Pancreas (tissue), 10 donors: ENCODE measurements around the gene TEPSIN. TPM values are rescaled to one million over a fixed set of nuclear protein-coding genes. Genes with fewer than 3 reads are reported as not detected.

ENCODE experiments used
- ATAC-seq, 4 donors: fragments of 200-7000 bp; cut with Tn5 transposase; one replicate each; pipeline versions ENCODE4 v1.8.0 to v1.9.1; 2020; ENCODE audit warnings: mild to moderate bottlenecking in 4 of 4, moderate library complexity in 4 of 4
- DNase-seq, 6 donors: peaks; one replicate each; pipeline ENCODE4 v3.0.0-alpha.2; 2020
- FAIRE-seq: peaks from 2 replicates; lab custom pipeline; 2012; peaks lifted over from hg19 to GRCh38; lab: Jason Lieb, UNC
- H3K27ac ChIP-seq, 4 donors: fragments of 200-600 bp; sonication (generic); 1 replicate in 3 of 4; 2 replicates in 1 of 4; pipeline versions ENCODE4 v1.5.0 to v1.8.0; 2020
- H3K27me3 ChIP-seq, 4 donors: fragments of 200-600 bp; one replicate each; pipeline ENCODE4 v1.8.0; 2021
- H3K36me3 ChIP-seq, 3 donors: fragments of 200-600 bp; sonication (generic) in 1 of 3; one replicate each; pipeline versions ENCODE4 v1.5.0 to v1.8.0; 2020 to 2021
- H3K4me1 ChIP-seq, 3 donors: fragments of 200-600 bp; one replicate each; pipeline ENCODE4 v1.8.0; 2021
- H3K4me3 ChIP-seq, 4 donors: fragments of 200-600 bp; sonication (generic) in 2 of 4; one replicate each; pipeline versions ENCODE4 v1.5.0 to v1.8.0; 2020 to 2021
- H3K9me3 ChIP-seq, 4 donors: fragments of 200-600 bp; one replicate each; pipeline ENCODE4 v1.8.0; 2021
- WGBS, 2 donors: extraction: QIAGEN DNeasy Blood & Tissue Kit; methylation state at CpG; one replicate each; pipeline ENCODE4 v1.1.7; 2013; 5-methylcytosine and 5-hydroxymethylcytosine counted together
- intact Hi-C, 3 donors: fragments of 100-400 bp; cut with DNase I; formaldehyde crosslinking; loops; one replicate each; pipeline versions ENCODE4 v1.11.1 to v1.14.2; 2022
- polyA plus RNA-seq, 2 donors: library from polyadenylated mRNA; stranded (reverse); fragments of 200-250 nt; gene quantifications; one replicate each; pipeline ENCODE4 v1.2.3, GENCODE V29; 2013
- total RNA-seq, 6 donors: library from RNA; stranded (reverse); fragmentation: NEBNext Ultra II Directional in 4 of 6; extraction: Animal tissue kit (Norgen Biotek cat#: 25700) in 4 of 6; gene quantifications; one replicate each; pipeline versions ENCODE4 v1.2.1 to v1.2.4, GENCODE V29; 2021 to 2023
- TF ChIP-seq, protein P1 (sequence below), 4 donors: fragments of 200-600 bp; sonication (generic) in 3 of 4; IDR thresholded peaks; one replicate each; pipeline versions ENCODE4 v1.5.0 to v1.8.0; 2021; ENCODE audit warnings: antibody characterized with exemption in 4 of 4
- donor health status: healthy with polysubstance abuse.
- donor health status: DM: no; HTN: no; CAD: no; lungs with moderate emphysema.
- donor health status: DM: no; HTN: no; CAD: no.
- donor health status: control.
- donor health status: control.
- donor health status: Bipolar disorder and iron deficiency.
- donor health status: DM: yes; HTN: yes; CAD: no.
- donor health status: DM: no; HTN: no; CAD: no.
- donor health status: DM: no; HTN: no; CAD: no.
- donor health status: DM: yes; HTN: yes; CAD: no.

Gene TEPSIN, protein sequence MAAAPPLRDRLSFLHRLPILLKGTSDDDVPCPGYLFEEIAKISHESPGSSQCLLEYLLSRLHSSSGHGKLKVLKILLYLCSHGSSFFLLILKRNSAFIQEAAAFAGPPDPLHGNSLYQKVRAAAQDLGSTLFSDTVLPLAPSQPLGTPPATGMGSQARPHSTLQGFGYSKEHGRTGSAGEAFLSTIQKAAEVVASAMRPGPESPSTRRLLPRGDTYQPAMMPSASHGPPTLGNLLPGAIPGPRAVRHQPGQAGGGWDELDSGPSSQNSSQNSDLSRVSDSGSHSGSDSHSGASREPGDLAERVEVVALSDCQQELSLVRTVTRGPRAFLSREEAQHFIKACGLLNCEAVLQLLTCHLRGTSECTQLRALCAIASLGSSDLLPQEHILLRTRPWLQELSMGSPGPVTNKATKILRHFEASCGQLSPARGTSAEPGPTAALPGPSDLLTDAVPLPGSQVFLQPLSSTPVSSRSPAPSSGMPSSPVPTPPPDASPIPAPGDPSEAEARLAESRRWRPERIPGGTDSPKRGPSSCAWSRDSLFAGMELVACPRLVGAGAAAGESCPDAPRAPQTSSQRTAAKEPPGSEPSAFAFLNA
- total RNA-seq (10 to 100 TPM; 13.8 to 30.7 (median 16.1) TPM), polyA plus RNA-seq (10 to 100 TPM; 54.4 to 98.5 TPM)

DNA sequence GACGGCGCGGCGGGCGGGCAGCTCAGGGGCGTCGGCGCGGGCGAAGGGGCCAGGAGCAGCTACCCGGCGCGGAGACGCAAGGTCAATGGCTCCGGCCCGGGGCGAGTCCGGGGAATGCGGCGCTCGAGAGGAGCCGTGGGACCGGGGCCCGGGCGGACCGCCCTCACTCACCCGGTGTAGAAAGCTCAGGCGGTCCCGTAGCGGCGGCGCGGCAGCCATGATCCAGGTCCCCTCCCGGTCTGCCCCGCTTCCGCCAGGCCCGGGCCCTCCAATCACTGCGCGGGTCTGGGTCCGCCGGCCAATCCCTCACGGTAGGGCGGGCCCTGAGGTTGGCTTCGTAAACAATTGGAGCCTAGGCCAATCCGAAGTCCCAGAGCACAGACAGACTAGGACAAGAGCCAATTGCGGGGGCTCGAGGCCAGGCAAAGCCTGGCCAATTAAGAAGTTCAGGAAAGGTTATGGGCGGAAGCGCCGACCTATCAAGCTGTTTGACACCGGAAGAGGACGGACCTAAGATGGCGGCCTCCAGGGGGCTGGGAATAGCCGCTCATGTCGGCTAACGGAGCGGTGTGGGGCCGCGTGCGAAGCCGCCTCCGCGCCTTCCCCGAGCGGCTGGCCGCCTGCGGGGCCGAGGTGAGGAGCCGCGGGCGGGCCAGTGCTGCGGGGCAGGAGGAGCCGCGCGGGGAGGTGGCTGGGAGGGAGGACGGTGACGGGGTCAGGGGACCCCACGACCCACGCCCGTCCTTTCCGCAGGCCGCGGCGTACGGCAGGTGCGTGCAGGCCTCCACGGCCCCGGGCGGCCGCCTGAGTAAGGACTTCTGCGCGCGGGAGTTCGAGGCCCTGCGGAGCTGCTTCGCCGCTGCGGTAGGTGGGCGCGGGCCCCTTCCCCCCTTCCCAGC lies at the start of gene TEPSIN, which contains the start of gene NDUFAF8:
TSS of gene TEPSIN (minus strand) at position 241 of the 899 bp plus-strand sequence. CDS start at position 219, 22 bp downstream.
TSS of gene NDUFAF8 (plus strand) at position 504 of the 899 bp plus-strand sequence. CDS start at position 550, 46 bp downstream.
- DNase-seq: peak; percentile 92 to 99 (median 98)
- intact Hi-C loops: no loop called here
- H3K9me3 ChIP-seq: no peaks in the 10 kb centered on the region
- TF ChIP-seq, protein P1, sequence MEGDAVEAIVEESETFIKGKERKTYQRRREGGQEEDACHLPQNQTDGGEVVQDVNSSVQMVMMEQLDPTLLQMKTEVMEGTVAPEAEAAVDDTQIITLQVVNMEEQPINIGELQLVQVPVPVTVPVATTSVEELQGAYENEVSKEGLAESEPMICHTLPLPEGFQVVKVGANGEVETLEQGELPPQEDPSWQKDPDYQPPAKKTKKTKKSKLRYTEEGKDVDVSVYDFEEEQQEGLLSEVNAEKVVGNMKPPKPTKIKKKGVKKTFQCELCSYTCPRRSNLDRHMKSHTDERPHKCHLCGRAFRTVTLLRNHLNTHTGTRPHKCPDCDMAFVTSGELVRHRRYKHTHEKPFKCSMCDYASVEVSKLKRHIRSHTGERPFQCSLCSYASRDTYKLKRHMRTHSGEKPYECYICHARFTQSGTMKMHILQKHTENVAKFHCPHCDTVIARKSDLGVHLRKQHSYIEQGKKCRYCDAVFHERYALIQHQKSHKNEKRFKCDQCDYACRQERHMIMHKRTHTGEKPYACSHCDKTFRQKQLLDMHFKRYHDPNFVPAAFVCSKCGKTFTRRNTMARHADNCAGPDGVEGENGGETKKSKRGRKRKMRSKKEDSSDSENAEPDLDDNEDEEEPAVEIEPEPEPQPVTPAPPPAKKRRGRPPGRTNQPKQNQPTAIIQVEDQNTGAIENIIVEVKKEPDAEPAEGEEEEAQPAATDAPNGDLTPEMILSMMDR (IDR thresholded peaks at IDR 0.05): no peak
- H3K27ac ChIP-seq: peak within 1 kb of the TSS; percentile 57 to 75 (median 63)
- 0% methylated on average over 100 of the region's 100 CpGs for WGBS, 2 donors
- FAIRE-seq: peak; percentile 98
- no peaks in the 10 kb centered on the region for H3K36me3 ChIP-seq
- no peaks in the 10 kb centered on the region for H3K27me3 ChIP-seq
- H3K4me3 ChIP-seq: peak within 1 kb of the TSS; percentile 84 to 98 (median 94)
- peak; percentile 91 to 97 (median 92) for ATAC-seq
- peaks cover 0 to 10% (median 7%) of the 10 kb centered on the region in 3 donors for H3K4me1 ChIP-seq

DNA sequence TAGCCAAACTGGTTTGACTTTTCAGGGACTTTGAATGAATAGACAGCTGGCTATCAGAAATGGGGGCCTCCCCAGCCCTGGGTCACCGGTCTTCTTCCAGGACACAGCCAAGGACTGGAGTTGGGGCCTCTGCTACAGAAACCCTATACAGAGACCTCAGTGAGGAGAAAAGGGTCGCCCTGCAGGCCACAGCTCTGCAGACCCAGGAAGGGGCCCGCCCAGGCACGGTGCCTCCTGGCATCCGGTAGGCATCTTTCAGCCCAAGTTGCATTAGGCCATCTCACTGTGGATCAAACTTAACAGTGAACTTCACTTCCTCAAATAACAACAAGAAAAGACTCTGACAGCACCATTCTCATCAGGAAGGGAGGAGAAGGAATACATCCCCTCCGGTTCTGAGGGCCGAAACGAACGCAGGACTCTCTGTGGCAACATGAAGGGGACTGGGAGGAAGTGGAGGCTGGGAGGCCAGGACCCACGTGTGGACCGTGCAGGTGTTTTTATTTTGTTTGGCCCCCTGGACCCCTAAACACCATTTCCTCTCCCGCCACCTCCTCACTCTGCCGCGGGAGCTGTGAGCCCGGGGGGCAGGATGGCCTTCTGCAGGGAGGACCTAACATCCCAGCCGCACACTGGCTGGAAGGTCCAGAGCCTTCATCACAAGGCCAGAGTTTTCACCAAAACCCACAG lies 49.0 kb upstream of the TEPSIN start:
- DNase-seq: peak in 2 of 6 donors; percentile 21 to 34

DNA sequence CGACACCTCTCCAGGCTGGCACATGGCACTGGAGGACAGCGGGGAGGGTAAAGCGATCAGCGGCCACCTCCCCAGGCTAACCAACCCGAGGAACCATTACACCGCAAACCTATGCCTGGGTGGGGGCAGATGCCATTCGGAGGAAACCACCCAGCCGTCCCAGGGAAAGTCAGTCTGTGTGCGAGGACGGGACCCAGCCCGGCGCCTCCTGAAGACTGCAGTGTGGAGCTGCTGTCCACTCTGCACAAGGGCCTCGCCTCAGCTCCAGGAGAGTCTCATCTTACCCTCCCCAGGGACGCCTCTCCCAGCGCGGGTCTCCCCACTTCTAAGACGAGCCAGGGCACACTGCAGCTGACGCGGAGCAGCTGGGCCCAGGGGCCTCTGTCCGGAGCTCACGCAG lies 48.3 kb upstream of the TEPSIN start:
- 83 to 89% methylated on average over 18 to 21 of the region's 21 CpGs for WGBS, 2 donors
- Histone ChIP-seq H3K27ac (no peak overlapping the region), H3K4me1 (peaks cover 0 to 7% (median 0%) of the 10 kb centered on the region in 3 donors), H3K27me3 (no peaks in the 10 kb centered on the region), H3K4me3 (no peak overlapping the region), H3K36me3 (peaks cover 0 to 28% (median 16%) of the 10 kb centered on the region in 3 donors), H3K9me3 (no peaks in the 10 kb centered on the region)
- intact Hi-C loops: no loop called here
- ATAC-seq (no peak), FAIRE-seq (no peak), DNase-seq (peak in 2 of 6 donors; percentile 23 to 31)
- TF ChIP-seq, protein P1 (IDR thresholded peaks at IDR 0.05): no peak

More for the DNA sequence above, 49.0 kb upstream of the TEPSIN start:
- Histone ChIP-seq H3K4me3 (no peak overlapping the region), H3K27ac (no peak overlapping the region), H3K9me3 (no peaks in the 10 kb centered on the region), H3K27me3 (no peaks in the 10 kb centered on the region), H3K4me1 (peaks cover 0 to 10% (median 0%) of the 10 kb centered on the region in 3 donors), H3K36me3 (peaks cover 0 to 21% (median 13%) of the 10 kb centered on the region in 3 donors)
- WGBS, 2 donors: 84 to 89% methylated on average over 16 of the region's 16 CpGs
- intact Hi-C loops: no loop called here
- ATAC-seq: no peak
- no peak for FAIRE-seq
- TF ChIP-seq, protein P1 (IDR thresholded peaks at IDR 0.05): no peak

DNA sequence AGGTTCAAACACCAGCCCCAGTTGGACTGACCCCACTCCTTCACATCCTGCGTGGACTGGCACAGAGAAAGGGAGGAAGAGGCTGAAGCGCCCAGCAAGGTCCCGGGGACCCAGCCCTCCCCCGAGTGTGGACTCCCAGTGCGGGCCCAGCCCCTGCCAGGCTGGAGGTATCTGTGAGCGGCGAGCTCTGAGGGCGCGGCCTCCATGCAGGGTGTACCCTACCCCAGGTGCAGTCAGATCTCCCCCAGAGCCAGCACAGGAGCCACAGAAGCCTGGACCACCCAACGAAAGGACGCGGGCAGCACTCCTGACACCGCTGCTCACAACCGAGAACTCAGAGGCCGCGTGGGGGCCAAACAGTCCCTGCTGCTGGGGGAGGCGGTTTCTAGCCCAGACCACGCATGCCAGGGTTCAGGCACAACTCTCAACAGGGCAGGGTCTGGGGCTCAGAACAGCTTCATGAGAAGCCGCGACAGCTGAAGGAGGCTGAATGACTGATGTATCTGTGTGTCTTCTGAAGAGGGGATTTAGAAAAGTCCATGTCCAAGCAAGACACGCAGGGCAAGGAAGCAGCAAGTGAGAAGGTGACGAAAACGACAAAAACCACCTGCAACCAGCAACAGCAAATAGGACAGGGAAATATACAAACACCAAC lies 47.8 kb upstream of the TEPSIN start:
- DNase-seq (peak in 2 of 6 donors; percentile 23 to 64), FAIRE-seq (no peak), ATAC-seq (no peak)
- Histone ChIP-seq H3K27ac (peak overlapping the region in 2 of 4 donors; percentile 55 to 62), H3K9me3 (no peaks in the 10 kb centered on the region), H3K4me1 (peaks cover 0 to 2% (median 0%) of the 10 kb centered on the region in 3 donors), H3K27me3 (no peaks in the 10 kb centered on the region), H3K36me3 (peaks cover 0 to 34% (median 16%) of the 10 kb centered on the region in 3 donors), H3K4me3 (no peak overlapping the region)
- intact Hi-C loops: no loop called here
- WGBS, 2 donors: 83 to 91% methylated on average over 23 of the region's 23 CpGs
- TF ChIP-seq, protein P1 (IDR thresholded peaks at IDR 0.05): no peak
